ENCODE data around the gene GUK1.

Gene GUK1

DNA sequence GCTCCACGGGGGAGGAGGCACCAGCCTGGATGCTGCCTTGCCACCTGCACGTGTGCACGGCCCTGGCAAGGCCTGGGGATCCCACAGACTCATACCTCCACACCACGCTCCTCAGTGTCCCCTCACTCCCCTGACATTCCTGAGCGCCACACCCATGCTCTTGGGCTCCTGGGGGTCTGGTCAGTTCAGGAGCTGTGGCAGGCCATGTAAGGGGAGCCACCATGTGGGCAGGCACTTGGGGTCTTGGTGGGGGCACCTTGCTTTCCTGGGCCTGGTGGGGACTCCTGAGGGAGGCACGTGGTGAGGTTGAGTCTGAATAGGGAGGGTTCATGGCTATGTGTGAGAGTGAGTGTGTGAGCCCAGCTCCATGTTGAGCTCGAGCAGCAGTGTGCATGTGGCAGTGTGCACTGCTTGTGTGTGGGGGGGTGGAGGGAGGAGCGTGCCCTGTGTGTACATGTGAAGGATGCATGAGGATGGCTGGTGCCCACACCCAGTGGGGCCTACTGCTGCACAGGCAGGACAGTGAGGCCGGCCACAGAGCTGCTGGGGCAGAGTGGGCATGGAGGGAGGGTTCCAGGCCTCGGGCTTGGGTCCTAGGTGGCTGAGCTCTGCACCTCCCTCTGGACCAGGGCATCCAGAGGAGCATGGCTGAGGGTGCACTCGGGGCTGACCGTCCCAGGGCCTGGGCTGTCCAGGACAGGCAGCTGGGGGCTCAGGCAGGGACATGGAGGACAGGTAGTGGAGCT, 11.3 kb downstream of the GUK1 start:
- no peak for DNase-seq

DNA sequence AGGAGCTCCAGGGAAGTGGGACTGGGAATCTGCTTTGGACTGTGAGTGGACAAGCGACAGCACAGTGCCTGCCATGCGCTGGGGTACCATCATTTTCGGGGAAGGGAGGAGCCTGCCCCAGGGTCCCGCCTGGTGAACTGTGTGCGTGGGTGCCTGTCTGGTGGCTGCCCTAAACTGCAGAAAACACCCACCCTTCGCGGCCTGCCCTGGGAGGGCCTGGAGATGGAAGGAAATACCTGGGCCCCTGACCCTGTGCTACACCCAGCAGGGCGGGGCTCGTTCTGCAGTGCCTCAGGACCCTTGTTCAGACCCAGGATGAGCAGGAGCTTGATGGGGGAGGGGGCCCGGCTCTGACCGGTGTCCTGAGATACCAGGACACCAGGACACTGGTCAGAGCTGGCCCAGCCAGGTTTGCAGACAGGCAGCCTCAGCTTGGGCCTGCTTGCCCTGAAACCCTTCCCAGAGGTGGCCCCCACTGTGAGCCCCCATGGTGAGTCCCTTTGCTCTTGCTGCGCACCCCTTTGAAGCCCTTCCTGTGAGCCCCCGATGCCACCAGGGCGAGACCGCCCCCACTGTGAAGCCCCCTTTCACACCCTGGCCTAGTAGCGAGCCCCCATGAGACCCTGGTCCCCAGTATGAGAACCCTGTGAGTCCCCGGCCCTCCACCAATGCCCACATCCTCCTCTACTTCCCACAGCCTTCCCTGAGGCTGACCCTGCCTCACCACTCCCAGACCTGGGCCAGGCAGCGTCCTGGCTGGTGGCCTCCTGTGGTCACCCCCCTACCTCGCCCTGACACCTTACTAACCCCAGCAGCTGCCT, 12.2 kb downstream of the GUK1 start:
- no peak for DNase-seq

DNA sequence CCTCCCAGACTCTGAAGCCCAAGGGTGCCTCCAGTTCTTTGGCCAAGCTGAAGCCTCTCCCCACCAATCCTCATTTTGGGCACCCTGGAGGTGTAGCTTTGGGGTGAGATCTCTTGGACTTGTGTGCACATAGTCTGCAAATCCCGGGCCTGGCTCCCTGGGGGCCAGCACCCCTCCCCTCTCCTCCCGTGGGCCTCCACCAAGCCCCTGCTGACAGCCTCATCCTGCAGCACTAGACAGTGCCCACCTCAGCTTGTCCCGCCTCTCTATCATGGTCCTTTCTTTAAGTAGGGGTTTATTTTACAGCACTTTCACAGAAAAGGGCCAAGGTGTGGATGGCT, 12.8 kb downstream of the GUK1 start:
- DNase-seq = no peak

DNA sequence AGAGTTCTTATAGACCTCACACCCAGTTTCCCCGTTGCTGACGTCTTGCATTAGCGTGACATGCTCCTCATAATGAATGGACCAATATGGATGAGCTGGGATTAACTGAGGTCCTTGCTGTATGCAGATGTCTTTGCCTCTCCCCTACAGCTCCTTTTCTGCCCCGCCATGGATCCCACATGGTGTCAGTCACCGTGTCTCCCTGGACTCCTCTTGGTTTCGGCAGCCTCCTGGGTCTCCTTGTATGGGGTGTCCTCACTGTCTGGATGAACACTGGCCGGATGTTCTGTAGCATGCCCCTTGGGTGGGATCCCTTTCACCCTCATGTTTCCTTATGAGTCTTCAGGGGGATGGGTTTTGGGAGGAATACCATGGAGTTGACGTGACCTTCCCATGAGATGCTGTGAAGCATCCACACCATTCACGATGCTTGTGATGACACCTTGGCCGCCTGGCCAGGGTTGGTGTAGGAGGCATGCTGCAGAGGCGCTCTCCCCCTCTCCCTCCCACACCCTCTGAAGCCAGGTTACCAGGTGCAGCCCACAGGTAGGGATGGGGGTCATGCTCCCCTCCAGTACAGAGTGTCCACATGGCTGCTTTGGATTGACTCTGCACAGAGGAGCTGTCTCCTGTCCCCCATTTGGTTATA, 14.1 kb downstream of the GUK1 start:
- DNase-seq = no peak

DNA sequence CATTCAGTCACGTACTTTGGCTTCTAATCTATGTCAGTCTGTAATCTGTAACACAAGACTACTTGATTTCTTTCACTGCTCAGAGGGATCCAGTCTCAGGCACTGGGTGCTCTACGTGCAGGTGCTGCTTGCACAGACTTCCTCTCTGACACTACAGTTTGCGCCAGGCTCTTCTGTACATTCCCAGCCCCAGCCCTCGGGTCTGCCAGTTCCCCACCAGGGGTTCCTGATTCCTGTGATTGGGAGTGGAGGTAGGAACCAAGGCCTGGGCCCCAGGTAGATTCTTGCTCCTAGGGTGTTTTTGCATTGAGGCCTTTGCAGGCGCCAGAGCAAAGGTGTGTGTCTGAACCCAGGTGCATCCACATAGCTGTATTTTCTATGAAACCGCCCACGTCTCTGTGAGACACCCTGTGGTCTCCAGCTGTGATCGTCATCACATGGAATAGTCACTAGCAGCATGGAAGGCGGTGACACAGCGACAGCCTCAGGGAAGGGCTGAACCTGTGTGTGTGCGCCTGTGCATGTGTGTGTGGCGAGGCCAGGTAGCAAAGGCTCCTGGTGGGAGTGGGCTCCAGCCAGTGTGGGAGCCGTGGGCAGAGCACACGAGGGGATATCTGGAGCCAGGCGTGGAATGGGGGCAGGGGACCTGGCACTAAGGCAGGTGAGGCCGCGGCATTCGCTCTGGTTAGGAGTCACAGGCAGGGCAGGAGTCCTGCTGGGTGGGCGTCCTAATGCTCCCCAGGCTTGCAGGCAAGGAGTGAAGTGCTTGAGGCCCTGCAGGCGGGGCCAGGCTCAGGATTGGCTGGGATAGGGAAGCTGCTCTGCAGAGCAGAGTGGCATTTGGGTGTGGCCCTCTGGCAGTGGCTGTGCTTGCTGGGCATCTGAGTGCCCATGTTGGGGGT, 14.8 kb downstream of the GUK1 start:
- peak; percentile 71 for DNase-seq

DNA sequence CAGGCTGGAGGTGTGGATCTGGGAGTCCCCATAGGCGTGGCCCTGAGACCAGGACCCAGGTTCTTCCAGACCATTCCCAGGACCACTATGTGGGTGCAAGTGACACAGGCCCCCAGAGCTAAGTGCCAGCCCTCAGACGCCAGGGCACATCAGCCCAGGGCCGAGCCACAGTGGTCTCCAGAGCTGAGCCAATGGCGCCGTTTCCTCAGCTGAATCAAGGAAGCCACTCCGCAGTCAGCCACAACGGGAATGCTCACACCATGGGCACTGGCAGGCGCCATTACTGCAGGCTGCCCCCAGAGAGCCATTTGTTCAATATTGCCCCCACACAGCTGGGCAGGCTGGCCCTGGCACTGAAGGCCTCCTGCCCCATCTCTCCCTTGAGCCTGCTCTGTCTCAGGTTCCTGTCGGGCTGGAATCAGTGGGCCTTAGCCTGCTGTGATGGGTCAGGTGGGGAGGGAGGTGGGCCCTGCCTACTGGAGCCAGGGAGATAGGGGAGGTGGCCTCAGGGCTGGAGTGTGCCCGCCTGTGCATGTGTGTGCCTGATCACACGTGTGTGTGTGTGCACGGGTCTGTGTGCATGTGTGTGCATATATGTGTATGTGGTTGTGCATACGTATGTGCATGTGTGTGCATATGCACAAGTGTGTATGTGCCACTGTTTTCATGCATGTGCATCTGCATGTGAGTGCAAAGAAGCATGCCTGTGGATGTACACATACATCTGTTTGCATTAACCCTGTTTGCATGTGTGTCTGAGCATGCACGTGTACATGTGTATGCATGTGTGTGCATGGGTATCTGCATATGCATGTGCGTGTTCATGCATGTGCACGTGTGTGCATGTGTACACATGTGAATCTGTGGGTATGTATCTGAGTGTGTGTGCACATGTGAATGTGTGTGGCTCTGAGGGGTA, 15.8 kb downstream of the GUK1 start:
- no peak for DNase-seq

DNA sequence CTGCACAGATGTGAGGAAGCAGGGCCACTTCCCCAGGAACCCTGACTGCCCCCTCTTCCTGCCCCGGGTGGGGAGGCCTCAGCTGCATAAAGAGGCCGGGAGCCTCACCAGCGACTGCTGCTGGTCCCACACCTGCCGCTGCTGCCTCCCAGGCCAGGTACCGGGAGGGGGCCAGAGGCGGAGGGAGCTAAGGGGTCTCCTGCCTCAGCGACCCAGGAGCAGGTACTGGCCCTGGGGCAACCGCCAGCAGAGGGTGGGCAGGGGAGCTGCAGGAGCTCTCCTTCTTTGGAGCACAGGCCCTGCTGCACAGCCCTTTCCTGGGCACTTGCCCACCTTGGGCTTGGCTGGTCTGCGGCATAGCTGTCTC, 16.4 kb downstream of the GUK1 start:
- DNase-seq = no peak

DNA sequence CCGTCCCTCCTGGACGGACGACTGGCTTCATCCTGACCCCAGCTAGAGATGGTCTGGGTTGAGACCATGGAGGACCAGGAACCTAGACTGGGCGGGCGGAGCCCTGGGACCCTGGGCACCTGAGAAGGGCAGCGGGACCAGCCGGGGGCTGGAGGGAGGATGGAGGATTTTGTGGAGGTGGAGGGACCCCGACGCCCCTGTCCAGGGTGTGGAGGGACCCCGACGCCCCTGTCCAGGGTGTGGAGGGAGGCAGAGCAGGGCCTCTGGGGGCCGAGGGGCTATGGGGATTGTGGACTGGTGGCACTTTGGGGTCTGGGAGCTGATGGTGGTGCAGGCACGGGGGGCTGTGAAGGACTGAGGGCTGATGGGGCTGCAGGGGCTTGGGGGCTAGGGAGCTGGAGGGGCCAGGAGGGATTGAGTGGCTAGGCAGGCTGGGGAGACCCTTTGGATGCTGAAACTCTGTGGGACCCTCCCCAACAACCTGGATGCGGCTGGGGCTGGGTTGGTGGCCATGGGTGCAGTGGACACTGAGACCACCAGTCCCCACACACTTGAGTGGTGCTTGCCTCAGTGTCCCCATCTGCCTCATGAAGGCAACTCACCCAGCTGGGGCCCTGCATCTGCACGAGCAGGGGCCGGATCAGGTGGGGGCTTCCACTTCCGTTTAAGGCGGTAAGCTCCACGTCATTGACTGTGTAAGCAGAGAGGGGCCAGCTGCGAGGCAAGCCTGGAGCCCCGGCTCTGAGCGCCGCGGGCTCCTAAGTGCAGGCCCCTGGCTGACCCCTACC, 17.1 kb downstream of the GUK1 start:
- no peak for DNase-seq

DNA sequence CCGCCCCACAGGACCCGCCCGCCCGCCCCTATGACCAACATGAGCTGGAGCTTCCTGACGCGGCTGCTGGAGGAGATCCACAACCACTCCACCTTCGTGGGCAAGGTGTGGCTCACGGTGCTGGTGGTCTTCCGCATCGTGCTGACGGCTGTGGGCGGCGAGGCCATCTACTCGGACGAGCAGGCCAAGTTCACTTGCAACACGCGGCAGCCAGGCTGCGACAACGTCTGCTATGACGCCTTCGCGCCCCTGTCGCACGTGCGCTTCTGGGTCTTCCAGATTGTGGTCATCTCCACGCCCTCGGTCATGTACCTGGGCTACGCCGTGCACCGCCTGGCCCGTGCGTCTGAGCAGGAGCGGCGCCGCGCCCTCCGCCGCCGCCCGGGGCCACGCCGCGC, 17.6 kb downstream of the GUK1 start:
- no peak for DNase-seq

DNA sequence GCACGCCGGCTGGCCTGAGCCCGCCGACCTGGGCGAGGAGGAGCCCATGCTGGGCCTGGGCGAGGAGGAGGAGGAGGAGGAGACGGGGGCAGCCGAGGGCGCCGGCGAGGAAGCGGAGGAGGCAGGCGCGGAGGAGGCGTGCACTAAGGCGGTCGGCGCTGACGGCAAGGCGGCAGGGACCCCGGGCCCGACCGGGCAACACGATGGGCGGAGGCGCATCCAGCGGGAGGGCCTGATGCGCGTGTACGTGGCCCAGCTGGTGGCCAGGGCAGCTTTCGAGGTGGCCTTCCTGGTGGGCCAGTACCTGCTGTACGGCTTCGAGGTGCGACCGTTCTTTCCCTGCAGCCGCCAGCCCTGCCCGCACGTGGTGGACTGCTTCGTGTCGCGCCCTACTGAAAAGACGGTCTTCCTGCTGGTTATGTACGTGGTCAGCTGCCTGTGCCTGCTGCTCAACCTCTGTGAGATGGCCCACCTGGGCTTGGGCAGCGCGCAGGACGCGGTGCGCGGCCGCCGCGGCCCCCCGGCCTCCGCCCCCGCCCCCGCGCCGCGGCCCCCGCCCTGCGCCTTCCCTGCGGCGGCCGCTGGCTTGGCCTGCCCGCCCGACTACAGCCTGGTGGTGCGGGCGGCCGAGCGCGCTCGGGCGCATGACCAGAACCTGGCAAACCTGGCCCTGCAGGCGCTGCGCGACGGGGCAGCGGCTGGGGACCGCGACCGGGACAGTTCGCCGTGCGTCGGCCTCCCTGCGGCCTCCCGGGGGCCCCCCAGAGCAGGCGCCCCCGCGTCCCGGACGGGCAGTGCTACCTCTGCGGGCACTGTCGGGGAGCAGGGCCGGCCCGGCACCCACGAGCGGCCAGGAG, 18.3 kb downstream of the GUK1 start:
- no peak for DNase-seq

DNA sequence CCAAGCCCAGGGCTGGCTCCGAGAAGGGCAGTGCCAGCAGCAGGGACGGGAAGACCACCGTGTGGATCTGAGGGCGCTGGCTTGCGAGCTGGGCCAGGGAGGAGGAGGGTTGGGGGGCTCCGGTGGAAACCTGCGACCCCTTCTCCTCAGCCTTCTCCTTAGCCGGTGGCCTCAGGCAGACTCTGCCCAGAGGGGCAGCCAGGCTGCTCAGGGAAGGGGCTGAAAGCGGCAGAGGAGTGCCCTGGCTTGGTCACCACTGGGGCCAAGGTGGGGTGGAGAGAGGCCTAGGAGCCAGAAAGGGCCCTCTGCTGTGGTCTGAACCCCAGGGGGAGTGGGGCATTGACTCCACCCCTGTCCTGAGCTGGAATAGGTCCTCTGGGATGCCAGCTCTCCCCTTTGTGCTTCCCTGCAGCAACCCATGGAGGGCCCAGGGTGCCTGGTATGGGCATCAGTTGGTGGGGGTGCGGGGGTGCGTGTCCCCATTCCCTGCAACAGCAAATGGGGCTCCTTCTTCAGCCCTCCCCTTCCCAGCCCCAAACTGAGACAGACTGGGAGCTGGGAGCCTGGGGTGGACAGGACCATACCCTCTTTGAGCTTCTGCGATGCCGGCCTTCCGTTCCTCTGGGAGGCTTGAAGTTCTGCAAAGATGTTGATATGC, 19.1 kb downstream of the GUK1 start:
- no peak for DNase-seq

DNA sequence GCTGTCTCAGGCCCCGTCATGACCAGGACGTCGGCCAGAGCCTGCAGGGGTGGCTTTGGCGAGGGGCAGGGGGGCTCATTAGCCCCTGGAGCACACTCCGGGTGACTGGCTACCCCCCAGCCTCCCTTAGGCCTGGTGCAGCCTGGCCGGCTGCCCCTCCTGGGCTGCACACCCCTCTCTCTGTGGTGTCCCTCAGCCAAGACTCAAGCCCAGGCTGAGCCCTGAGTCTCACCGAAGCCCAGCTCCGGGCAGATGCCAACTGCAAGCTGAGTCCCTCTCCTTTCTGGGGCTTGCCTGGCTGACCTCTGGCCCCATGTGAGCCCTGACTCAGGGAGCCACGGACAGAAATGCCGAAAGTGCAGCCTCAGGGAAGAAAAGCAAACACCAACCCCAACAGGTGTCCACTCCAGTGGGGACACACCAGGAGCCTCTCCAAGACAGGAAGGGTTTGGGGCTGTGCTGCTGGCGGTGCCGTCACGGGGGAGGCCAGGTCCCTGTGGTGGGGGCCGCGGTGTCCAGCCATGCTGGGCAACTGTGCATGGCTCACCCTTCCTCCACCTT, 20.2 kb downstream of the GUK1 start:
- DNase-seq = no peak

DNA sequence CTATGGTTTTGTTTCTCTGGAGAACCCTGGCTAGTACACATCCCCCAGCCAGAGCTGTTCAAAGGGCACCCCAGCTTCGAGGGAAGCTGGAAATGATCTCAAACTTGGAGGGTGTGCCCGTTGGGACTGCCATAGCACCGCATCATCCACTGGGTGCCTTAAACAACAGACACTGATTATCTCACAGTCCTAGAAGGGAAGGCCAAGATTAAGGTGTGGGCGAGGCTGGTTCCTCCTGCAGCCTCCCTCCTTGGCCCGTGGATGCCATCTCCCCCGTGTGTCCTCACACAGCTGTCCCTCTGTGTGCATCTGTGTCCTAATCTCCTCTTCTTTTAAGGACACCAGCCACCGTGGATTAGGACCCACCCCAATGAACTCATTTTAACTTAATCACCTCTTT, 21.3 kb downstream of the GUK1 start:
- no peak for DNase-seq

DNA sequence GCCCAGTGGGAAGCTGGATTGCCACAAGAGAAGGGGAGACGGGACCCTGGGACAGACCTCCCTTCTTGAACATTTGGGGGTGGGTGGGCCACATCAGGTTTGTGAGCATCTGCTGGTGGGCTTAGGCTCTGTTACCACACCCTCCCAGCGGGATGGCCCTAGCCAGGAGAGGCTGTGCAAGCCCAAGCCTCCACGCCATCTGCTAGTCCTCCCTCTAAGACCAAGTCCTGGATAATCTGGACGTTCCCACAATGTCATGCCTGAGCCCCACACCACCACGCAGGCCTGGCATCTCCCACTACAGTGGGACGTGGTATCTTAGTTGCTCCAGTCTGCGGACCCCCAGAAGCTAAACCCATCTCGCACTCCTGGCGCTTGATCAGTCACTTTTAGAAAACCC, 21.8 kb downstream of the GUK1 start:
- DNase-seq = no peak

DNA sequence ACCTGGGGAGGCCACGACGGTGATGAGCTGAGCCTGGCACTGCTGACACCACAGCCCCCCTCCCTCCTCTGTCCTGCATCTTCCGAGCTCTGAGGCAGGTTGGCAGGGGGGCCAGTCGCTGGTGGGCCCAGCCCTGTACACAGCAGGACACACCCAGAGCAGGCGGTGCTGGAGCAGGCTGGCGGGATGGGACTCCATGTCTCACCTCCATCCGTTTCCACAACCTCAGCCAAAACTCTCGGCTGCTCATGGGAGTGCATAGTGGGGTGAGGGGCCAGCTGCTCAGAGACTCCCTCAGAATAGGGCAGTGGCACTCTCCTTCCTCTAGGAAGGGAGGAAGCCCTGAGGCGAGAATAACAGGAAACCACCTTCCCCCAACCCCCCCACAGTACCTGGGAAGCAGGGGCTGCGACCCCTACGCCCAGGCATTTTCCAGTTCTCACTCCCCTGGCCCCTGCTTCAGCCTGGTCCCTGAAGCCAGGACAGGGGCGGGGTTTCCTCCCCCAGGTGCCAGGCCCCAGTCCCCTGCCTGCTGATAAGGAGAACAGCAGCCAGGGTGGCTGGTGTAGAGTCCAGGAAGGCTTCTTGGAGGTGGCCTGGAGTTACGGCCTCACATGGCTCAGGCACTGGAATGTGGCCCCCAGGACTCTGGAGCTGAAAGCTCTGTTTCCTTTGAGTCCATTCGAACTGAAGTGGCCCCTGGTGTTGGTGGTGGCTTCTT, 22.4 kb downstream of the GUK1 start:
- DNase-seq = no peak

DNA sequence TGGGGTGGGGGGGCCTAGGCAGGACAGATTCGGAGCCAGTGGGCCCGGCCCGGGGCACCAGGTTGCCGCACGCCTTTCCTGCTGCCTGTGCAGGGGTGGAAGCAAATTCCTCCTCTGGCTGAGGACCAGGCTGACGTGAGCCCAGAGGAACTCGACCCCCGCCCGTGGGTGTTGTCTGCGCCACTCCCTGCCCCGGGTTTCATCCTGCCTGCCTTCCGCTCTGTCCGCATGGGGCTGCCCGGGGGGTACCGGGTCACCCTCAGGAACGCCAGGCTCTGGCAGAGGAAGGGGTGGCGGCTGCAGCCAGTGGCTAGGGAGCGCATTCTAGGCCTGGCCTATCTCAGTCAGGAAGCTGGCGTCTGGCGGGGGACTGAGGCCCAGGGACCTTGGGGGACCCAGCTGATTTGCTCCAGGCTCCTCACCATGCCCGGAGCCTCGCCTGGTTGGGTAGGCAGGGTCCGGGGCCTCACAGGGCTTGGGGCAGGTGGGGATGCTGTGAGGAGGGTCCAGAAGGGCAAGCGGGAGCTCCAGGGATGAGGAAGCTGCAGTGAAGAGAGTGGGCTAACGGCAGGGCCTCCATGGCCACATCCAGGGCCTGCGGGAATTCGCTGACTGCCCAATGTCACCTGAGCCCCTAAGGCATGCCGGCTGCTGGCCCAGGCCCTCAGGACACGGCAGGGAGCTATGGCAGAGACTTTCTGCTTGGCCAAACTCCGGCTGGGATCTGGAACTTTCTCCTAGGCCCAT, 23.1 kb downstream of the GUK1 start:
- no peak for DNase-seq

DNA sequence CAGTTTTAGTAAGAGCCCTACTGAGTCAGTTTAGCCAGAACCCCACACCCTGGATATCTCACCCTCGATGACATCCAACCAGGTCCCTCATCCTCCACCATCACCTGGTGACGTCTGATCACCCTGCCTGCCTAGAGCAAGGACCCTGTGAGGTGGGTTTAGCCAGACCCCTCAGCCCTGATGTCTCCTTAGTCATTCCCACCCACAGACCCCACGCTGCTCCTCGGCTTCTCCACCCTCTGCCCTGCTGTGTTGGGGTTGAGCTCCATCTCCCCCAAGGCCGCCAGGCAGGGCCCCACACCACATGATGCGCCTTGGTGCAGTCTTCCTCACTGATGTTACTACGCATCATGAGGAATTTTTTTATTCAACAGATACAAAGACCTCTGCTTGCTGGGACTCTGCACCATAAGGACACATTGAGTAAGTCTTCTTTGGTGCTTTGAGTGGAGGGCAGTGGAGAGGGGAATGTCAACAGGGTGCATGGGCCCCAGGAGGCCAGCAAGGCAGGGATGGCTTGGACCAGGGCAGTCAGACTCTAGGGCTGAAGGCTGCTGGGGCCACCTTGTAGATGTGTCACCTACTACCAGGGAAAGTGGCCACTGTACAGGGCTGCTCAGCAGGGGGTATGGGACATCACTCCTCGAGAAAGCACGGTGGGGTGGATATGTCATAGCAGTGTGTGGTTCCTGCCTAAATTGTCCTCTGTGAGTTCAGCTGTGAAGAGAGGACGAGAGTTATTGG, 23.9 kb downstream of the GUK1 start:
- no peak for DNase-seq

Measured in activated CD4-positive, alpha-beta T cell treated with anti-CD3 and anti-CD28 coated beads for 48 hours (primary cell).